VCaP (cell line): ENCODE data around the gene KCTD6.

Experiments used
- H3K27ac ChIP-seq: fragments of 450-650 bp; 2 replicates; pipeline ENCODE4 v1.5.1; 2017
- TF ChIP-seq, protein P1 (sequence below): fragments of 450-650 bp; conservative IDR thresholded peaks from 2 replicates; pipeline ENCODE4 v1.5.1; 2017; ENCODE audit warnings: mild to moderate bottlenecking, moderate library complexity

The KCTD6 gene

DNA sequence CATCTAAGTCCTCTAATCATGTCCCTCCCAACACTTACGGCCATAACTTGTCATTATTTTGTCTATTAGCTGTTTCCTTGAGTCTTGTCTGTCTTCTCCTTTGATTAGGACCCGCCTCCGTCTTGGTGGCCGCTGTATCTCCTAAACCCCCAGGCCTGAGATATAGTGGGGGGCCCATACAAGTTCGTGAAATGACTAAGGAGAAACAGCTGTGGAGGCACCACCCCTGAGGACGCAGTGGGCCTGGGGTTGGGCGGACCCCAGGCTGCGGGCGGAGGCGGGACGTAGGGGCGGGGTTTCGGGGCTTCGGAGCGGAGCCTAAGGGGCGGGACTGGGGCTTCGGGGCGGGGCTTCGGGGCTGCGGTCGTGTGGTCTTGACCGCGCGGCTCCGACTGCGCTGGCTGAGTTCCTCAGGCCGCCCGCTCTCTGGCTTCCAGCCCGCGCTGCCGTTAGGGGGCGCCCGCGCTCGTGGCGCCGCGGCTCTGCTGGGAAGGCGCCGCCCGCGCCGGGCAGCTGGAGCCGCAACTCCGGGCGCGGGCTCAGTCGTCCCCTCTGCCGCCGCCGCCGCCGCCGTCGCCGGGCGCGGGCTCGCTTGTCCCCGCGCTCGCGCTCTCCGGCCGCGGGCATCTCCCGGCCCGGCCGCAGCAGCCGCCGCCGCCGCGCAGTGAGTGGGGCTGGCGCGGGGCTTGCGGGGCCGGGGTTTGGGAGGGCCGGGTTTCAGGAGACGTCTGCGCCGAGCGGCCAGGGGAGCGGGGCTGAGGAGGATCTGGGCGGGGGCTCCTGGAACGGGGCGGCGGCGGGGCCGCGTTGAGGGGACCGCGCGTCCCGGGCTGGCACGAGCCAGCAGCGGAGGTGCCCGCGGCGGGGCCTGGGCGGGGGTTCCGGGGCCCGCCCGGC is at the start of gene KCTD6:
Gene KCTD6 (plus strand): TSS at position 591 of the 897 bp plus-strand sequence. CDS start 6,660 bp downstream, outside the sequence.
- TF ChIP-seq, protein P1, sequence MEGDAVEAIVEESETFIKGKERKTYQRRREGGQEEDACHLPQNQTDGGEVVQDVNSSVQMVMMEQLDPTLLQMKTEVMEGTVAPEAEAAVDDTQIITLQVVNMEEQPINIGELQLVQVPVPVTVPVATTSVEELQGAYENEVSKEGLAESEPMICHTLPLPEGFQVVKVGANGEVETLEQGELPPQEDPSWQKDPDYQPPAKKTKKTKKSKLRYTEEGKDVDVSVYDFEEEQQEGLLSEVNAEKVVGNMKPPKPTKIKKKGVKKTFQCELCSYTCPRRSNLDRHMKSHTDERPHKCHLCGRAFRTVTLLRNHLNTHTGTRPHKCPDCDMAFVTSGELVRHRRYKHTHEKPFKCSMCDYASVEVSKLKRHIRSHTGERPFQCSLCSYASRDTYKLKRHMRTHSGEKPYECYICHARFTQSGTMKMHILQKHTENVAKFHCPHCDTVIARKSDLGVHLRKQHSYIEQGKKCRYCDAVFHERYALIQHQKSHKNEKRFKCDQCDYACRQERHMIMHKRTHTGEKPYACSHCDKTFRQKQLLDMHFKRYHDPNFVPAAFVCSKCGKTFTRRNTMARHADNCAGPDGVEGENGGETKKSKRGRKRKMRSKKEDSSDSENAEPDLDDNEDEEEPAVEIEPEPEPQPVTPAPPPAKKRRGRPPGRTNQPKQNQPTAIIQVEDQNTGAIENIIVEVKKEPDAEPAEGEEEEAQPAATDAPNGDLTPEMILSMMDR, result peak; percentile 98
- H3K27ac ChIP-seq, result peak within 1 kb of the TSS; percentile 87

- TF ChIP-seq, protein P1, result no peak
- H3K27ac ChIP-seq, result peak overlapping the region; percentile 59
Measured at GRCh38 chr3:58452176-58452575, 39.7 kb upstream of the KCTD6 start.

- TF ChIP-seq, protein P1, result no peak
- H3K27ac ChIP-seq, result no peak overlapping the region
Measured at GRCh38 chr3:58459160-58459559, 32.7 kb upstream of the KCTD6 start.

DNA sequence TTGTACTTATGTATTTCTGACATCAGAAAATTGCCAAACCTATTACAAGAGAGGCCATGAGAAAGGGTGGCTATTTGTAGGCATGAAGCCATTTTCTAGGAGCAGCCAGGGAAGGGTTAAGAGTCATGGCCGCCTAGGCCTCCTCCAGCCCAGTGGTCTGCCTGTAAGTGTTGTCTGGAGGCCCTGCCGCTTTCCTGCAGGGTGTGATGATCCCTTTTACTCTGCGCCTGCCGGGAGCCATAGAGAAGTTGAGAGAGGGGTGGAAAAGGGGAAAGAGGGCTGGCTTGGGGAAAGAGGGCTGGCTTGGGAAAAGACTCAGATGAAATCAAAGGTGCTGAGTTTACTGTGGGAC is 29.1 kb upstream of the KCTD6 start:
- peak overlapping the region; percentile 29; the same call in 1 of the 2 replicates for H3K27ac ChIP-seq
- TF ChIP-seq, protein P1, result no peak

DNA sequence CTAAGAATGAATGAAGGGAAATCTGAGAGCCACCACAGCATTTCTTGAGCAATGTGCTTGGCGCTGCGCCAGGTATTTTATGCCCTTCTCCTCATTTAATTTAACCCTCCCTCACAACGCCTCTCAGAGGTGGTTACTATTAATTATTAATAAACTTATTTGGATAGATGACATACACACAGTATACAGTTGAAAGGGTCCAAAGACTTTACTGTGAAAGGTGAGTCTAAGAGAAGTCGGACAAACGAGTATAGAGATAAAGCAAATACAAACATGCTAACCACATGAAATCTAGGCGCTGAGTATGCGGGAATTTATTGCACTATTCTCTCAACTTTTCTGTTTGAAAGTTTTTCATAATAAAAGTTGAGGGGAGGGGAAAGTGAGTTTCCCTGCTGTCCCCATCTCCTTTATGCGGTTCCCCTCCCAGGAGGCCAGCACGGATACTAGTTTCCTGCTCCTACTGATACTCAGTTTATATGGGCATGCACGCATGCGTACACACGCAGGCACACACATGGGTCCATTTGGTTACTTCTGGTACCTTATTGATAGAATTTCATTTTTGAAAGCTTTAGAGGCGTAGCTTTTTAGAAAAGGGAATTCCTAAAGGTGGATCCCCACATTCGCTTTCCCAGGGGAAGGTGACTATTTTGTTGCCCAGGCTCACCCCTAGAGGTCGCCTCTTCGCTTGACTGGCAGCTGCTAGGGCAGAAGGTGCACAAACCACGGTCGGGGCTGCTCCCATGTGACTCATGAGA is 28.5 kb upstream of the KCTD6 start:
- H3K27ac ChIP-seq, result peak overlapping the region; percentile 29; the same call in 1 of the 2 replicates
- TF ChIP-seq, protein P1, result peak; percentile 94

- H3K27ac ChIP-seq, result peak overlapping the region; percentile 29; the same call in 1 of the 2 replicates
- TF ChIP-seq, protein P1, result peak; percentile 65
Measured at GRCh38 chr3:58463942-58464271, 28.0 kb upstream of the KCTD6 start.

GRCh38 chr3:58464866-58465265 is 27.0 kb upstream of the KCTD6 start:
- no peak overlapping the region for H3K27ac ChIP-seq
- TF ChIP-seq, protein P1, result no peak
